Eye (tissue), 1 donor: ENCODE results near the gene STEAP3.
A peak's percentile ranks its signal among the peaks of the same experiment; 100 is the strongest.

Source experiments
- DNase-seq: peaks from one replicate; pipeline ENCODE4 v3.0.0-alpha.2; 2015

The STEAP3 gene

DNA sequence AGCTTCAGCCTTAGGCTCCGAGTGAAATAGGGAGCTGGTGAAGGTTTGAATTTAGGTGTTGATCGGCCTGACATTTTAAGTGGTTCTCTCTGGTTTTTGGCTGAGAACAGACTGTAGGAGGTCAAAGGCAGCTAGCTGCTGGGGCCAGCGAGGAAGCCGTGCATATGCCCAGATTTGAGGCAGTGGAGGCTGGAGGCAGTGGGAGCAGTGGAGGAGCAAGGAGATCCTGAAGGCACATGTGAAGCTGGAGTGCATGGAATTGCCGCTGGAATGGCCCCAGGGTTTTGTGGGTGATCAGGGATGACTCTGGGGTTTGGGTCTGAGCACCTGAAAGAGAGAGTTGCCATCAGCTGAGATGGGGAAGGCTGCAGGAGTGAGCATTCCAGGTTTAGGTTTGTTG is 25.1 kb downstream of the STEAP3 start:
- no peak for DNase-seq

DNA sequence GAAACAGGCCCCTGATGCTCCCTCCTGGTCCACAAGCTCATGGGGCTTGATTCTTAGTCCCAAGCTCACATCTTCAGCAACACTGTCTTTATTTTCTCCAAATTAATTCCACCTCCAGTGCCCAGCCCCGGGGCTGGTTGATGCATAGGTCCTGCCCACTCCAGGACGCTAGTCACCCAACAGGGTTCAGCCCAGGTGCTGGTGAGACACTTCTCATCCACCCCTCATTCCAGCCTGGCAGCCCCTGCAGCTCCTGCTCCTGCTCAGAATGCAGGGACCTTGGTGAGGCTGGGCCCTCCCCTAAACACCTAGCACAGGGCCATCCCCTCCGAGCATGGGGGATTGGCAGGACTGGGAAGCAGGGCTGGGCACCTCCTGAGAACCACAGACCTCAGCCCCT is 25.7 kb downstream of the STEAP3 start:
- DNase-seq = no peak

DNA sequence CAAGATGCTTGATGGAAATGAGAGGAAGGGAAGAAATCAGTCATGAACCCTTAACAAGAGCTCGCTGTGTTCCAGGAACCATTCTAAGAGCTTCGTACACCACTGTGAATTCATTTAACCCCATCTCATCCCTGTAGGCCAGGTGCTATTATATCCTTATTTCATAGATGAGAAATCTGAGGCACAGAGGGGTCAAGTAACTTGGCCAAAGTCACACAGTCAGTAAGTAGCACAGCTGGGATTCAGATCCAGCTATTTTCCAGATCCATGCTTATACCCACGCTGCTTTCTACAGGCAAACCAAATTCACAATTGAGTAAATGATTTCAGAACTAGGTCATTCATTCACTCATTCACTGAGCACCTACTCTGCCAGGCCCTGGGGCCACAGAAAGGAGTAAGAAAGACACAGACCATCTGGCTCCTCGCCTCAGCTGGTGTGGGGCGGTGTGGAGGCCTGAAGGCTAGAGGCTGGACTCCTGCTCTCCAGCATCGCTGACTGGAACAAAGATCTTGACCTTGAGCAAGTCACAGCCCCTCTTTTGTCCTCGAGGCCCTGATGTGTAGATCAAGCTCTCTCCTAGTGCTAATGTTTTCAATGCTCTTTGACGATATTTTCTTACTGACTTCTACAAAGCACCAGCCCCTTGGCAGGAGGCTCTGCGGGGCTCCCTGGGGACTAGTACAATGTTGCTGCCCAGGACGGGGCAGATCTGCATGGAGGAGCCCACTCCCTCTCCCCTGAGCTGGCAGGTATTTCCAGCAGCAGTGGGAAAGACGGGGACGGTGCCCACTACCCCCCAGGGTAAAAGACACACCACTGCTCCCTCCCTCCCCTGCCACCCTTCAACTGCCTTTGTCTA is 26.5 kb downstream of the STEAP3 start:
- DNase-seq = no peak

DNA sequence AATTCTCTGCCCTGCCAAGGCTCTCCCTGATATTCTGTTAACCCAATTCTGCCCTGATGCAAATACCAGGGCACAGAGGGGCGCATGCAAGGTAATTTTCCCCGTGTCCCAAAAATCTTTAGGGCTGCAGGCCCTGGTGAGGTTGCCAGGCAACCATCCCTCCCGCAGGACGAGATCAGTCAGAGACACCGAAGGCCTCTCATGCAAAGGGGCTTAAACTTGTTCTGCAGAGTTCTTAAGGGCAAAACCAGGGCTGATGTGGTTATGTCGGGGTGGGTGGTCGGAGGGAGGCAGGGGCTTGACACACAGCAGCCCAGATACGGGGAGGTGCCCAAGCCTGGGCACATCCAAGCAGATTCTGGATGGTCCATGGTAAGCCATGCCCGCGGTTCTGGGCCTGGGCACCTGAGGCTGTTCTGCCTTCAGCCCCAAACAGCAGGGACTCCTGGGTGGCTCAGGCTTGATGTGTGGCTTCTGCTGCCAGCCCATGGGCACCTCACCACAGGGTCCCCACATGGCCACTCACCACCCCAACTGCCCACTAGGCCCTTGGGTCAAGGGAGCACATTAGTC is 27.2 kb downstream of the STEAP3 start:
- no peak for DNase-seq

DNA sequence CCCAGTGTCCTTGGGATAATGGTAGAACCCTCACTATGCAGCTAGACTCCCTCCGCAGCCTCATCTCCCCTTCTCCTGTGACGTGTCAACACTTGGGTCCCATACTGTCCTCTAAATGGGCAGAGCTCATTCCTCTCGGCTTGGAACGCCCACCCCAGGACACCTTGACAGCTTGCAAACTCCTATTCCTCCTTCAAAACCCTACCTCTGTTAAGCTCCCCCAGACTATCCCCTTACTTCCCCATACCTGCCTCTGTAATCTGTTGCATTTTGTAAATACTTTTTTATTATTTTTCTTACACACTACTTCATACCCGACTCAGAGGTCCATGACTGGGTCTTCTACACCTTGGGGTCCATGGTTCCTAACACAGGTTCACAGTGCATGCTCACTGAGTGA is 28.0 kb downstream of the STEAP3 start:
- DNase-seq = no peak

DNA sequence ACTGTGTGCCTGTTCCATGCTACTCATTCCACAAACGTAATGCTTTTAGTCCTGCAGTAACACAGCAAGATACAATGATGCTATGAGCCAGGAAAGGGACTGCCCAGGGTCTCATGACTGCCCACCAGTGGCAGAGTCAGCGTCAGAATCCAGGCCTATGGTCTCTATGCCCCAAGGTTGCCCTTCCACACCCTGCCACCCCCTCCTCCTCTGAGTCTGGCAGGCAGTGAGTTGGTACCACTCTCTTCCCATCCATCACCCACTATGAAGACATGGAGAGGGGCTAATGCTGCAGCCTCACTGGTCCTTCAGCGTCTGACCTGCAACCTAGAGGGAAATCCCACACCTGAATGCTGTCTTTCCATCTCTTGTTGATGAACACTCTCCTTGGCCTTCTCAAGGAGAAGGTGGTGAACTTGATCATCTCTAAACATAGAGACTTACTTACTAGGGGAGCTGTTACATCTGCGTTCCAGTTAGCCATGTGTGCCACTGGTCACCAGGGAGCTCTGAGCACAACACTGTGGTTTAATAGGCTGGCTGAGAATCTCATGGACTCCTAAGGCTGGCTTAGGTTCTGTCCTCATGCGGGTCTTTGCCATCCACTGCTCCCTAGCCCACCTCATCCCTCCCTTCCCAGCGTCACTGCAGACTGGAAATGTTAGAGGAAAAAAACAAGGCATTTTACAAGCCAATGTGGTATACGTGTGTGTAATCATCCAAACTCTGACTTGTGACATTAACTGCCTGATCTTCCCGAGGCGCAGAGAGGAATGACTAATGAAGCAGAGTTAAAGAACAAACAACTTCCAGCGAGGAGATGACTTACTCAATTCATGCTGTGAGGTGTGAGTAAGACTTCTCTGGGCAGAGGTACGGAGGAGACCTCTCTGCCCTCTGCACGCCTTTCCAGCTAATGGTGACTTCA is 28.8 kb downstream of the STEAP3 start:
- peak; percentile 26 for DNase-seq

DNA sequence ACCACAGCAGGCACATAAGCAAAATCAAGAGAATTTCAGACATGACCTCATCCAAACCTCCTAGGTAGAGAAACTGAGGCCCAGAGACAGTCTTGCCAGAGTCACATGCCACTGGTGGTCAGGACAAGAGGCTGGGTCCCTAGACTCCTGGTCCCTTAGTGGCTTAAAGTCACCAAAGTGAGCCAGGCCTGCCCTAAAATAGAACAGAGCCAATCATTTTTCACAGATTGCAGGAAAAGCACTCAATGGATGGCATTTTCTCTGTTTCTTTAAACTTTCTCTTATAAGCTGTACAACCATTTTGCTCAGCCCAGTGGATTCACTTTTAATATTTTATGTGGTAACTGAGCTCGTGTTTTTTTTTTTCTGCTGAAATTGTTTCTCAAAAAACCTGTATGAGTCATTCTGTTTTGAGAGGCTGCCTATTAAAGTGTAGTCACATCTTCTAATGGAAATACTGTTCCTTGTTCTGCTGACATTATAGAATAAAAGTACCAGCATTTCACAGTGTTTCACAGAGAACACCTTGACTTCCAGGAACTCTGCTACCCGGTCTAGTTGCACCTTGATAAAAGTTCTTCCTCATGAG is 29.6 kb downstream of the STEAP3 start:
- no peak for DNase-seq

DNA sequence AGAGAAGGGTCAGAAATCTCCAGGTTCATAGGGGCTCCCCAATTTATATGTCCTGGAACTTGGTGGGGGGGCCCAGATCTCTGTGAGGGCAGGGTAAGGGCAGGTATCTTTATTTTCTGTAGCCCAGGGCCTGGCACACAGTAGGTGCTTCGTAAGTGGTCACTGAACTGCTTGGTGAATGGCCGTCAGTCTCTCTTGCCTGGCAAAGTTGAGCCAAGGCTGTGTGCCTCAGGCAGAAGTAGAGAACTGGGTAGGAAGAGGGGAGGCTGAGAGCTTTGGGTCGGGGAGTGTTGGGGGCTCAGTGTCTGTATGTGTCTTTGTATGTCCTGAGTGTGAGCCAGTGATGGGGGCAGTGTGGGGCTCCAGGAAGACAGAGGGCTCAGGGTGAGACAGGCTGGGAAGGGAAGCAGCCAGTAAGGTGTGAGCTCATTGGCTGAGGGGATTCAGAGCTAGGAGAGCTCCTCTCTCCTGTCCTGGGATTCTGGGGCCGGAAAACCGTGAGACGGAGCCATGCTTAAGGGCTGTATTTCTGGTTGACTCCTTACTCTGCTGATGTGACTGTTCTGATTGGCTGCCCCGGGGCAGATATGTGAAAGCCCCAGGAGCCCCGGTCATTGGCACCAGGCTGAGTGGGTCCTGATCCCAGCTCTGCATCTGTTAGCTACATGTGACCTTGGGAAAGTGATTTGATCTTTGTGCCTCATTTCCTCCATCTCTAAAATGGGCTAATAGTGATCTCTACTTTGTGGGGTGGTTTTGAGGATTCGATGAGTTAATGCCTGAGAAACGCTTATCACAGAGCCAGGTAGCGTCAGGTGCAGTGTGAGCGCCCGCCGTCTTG is 30.3 kb downstream of the STEAP3 start:
- no peak for DNase-seq

DNA sequence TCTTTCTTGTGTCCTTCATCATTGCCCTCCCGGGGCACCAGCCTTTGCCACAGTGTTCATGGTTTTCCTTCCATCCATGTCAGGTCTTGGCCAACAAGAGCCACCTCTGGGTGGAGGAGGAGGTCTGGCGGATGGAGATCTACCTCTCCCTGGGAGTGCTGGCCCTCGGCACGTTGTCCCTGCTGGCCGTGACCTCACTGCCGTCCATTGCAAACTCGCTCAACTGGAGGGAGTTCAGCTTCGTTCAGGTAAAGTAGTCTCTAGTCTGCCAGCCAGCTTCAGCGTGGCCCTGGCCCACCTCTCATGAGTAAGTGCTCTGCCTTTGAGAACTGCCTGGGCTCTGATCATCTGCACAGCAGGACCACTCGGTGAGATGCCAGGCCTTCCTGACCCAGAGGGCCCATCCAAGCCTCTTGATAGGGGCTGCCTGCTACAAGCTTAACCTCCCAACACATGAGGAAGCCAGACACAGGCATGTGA is 31.0 kb downstream of the STEAP3 start:
- no peak for DNase-seq

DNA sequence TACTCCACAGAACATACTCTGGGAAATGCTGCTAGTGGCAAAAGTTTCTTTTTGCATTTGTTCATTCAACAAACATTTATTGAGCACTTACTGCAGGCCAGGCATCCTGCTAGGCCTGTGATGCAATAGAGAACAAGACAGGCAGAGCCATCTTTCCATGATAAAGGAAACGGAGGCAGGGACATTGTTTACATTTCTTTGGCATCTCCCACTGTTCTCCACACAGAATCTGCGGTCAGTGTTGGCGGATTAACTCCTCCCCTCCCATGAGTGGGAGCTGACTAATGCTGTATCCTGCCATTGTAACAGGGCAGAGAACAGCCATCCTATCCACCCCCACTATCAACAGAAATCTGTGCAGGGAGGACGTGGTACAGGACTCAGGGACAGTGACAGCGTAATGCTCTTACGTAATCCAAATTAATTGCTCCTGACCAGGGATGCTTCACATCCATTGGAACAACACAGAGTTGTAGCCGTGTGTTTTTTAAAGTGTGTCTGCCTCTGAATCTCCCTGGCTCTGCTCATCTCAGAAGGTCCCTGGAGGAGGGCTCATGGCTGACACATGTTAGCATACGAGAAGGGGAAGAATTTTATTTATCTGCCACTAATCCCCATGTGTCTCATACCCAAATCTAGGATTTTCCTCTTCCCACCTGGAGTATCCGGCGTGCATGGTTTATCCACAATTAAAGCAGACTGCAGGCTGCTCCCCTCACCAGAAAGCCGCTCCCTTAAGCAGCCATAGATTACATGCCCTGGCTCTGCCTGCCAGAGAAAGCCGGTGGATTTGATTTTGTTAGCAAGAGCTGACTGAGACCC is 32.3 kb downstream of the STEAP3 start:
- peak; percentile 48 for DNase-seq

DNA sequence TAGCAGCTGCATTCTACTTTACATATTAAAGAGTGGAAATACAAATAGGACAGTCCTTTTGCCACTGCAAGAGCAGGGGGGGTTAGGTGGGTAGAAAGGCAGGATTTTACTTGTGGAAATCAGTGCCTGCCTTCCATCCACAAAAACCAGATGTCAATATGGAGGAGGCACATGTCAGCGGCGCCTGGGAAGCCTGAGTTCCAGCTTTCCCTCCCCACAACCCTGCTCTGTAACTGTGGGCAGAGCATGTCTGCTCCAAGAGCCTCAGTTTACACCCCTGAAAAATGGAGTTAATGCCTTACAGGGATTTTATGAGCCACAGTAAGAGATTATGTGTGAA is 32.9 kb downstream of the STEAP3 start:
- DNase-seq = no peak

DNA sequence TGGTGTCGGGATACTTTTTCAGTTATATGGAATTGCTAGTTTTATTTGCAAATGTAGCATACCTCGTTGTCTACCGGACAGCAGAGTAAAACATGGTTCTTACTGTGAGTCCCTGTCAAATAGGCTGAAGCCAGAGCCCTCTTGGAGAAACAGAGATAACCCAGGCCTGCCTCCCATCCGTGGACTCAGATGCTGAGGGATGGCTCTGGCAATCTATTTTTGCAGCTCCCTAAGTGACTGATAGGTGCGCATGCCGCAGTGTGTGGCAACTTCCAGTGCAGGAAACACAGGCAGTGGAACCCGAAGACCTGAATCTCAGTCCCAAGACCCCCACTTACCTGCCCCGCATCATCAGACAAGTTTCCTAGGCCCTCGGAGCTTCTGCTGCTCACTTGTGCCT is 33.6 kb downstream of the STEAP3 start:
- DNase-seq = no peak

DNA sequence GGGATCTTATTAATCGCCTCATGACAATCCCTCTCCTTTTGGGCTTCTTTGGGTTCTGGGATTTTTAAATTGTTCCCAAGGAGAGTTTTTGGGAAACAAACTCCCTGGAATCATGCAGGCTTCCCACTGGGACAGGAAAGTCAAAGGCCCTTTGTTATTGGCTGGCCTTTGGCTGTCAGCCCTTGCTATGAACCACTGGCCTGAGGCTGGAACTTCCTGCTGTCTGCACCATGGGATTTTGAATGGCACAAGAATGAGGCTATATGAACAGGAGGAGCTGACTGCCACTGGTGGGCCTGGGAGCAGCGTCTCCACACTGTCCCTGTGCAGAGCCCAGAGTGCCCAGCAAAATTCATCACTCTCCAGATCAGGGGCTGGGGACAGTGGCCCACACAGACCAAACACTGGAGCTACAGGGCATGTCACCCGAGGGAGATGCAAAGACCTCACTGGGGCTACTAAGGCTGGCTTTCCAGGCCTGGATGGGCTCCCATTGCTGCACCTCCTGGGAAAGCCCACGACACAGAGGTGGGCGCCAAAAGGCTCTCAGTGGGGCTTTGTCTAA is 35.7 kb downstream of the STEAP3 start:
- DNase-seq = no peak

DNA sequence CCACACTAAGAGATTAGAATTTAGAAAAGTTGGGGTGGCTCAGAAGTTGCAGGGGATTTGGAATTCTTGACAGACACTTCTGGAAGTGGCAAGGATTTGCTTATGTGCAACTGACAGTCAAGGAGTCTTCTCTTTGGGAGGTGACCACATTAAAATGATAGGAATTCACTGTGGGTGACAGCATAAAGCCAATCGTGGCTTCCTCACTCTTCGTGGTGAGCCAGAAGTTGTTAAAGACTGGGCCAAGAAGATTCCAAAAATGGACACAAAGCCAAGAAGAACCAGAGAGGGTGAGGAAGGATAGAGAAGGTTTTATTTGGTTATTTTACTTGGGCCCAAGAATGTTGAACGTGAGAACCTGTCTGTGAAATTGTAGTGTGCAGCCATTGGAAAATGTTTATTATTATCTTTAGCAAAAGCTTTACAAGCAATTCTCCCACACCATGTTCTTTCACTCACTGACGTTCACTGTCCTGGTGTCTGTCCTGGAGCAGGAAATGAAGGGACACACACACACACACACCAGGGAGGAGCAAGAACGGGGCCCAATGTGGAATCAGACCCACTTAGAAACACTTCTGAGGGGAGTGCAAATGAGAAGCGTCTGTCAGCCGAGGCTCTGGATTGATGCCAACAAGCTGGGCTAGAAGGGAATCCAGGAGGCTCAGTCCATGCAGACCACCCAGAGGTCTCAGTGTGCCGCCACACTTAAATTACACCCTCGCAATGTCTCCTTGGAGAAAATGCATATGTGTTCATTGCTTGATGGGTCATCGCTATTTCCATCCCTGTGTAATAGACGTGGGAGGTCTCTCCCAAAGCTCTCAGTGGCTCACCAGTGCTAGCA is 37.2 kb downstream of the STEAP3 start:
- DNase-seq = no peak

DNA sequence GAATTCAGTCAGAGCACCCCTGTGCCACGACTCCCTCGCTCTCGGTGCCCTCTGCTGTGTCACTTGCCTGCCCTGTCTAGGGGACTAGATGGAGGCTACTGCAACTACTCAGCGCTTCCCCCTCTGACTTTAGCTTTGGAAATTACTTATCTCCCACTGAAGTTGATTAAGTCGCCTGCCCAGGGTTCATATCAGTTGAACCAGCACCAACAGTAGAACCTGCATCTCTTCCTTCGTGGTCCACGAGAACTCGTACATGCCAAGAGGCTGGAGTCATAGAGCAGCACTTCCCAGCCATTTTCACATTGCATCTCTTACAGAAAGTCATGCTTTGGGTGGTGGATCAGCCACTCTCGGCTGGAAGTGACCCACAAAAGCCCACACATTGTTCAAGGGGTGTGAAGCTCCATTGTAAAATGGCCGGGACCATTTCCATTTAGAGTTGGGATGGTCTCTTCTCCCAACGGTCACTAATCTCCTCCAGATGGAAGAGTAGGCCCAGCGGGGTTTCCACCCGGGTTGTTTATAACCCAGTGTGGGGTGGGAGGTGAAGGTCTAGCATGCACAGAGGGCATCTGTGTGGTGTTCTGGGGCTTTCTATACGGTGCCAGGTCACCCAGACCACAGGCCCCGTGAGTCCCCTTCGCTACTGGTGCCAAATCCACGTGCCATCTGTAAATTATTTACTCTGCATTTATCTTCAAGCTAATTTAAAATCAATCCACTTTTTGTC is 38.0 kb downstream of the STEAP3 start:
- DNase-seq = no peak

DNA sequence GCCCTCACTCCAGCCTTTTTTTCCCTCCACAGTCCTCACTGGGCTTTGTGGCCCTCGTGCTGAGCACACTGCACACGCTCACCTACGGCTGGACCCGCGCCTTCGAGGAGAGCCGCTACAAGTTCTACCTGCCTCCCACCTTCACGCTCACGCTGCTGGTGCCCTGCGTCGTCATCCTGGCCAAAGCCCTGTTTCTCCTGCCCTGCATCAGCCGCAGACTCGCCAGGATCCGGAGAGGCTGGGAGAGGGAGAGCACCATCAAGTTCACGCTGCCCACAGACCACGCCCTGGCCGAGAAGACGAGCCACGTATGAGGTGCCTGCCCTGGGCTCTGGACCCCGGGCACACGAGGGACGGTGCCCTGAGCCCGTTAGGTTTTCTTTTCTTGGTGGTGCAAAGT is 39.4 kb downstream of the STEAP3 start:
- no peak for DNase-seq

DNA sequence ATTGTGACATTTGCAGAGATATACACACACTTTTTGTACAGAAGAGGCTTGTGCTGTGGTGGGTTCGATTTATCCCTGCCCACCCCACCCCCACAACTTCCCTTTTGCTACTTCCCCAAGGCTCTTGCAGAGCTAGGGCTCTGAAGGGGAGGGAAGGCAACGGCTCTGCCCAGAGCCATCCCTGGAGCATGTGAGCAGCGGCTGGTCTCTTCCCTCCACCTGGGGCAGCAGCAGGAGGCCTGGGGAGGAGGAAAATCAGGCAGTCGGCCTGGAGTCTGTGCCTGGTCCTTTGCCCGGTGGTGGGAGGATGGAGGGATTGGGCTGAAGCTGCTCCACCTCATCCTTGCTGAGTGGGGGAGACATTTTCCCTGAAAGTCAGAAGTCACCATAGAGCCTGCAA is 40.0 kb downstream of the STEAP3 start:
- no peak for DNase-seq

DNA sequence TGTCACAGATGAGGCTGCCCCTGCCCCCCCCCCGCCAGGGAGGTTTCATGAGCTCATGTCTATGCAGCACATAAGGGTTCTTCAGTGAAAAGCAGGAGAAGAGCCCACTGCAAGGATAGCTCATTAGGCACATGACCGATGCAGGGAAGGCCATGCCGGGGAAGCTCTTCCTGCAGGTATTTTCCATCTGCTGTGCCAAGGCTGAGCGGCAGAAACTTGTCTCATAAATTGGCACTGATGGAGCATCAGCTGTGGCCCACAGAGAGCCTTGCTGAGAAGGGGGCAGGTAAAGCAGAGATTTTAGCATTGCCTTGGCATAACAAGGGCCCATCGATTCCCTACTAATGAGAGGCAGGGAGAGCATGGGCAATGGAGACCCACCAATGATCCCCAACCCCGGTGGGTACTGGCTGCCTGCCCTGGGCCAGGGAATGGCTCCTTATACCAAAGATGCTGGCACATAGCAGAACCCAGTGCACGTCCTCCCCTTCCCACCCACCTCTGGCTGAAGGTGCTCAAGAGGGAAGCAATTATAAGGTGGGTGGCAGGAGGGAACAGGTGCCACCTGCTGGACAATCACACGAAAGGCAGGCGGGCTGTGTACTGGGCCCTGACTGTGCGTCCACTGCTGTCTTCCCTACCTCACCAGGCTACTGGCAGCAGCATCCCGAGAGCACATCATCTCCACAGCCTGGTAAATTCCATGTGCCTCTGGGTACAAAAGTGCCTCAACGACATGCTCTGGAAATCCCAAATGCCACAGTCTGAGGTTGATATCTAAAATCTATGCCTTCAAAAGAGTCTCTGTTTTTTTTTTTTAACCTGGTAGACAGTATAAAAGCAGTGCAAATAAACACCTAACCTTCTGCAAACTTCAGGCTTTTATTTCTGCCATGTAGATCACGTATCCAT is 41.4 kb downstream of the STEAP3 start:
- DNase-seq = peak; percentile 56
